ENCODE results near the gene SLC25A43. TPM values are rescaled to one million over a fixed set of nuclear protein-coding genes. Genes with fewer than 3 reads are reported as not detected.
A peak's percentile ranks its signal among the peaks of the same experiment; 100 is the strongest.

The SLC25A43 gene
- total and polyA plus RNA-seq, 4 donors: 3.6 to 18.7 (median 13.6) TPM

- H3K36me3 ChIP-seq (ENCODE audit: control insufficient read depth in 4 of 4, insufficient read depth in 4 of 4, low read length in 4 of 4): no peaks in the 10 kb centered on the region
- no peaks in the 10 kb centered on the region for H3K9me3 ChIP-seq (ENCODE audit: control insufficient read depth in 4 of 4, insufficient read depth in 3 of 4, low read length in 3 of 4)
- DNase-seq (peak; percentile 25 to 63 (median 53)), ATAC-seq (ENCODE audit: insufficient read depth, low FRiP score) (peak; percentile 56)
- H3K9ac ChIP-seq (ENCODE audit: insufficient read depth in 1 of 2, low read length in 2 of 2): no peak overlapping the region
- peaks cover 0 to 5% (median 0%) of the 10 kb centered on the region in 5 donors for H3K4me1 ChIP-seq (ENCODE audit: control insufficient read depth in 5 of 5, insufficient read depth in 5 of 5, low read length in 5 of 5)
- H3K4me3 ChIP-seq: no peak overlapping the region
- TF ChIP-seq CTCF (IDR thresholded peaks at IDR 0.05; ENCODE audit: control extremely low read depth, extremely low read depth): no peak
- 52 to 54% methylated on average over 11 of the region's 11 CpGs for WGBS, 2 donors
- peak overlapping the region in 1 of 2 donors; percentile 68 for H3K27ac ChIP-seq (ENCODE audit: low read depth in 1 of 2, low read length in 1 of 2)
- no peaks in the 10 kb centered on the region for H3K27me3 ChIP-seq (ENCODE audit: control insufficient read depth in 3 of 3, insufficient read depth in 3 of 3, low read length in 2 of 3)
Measured at GRCh38 chrX:119502727-119503483, 103.8 kb downstream of the SLC25A43 start.

GRCh38 chrX:119503484-119503861 is 104.3 kb downstream of the SLC25A43 start:
- ATAC-seq (ENCODE audit: insufficient read depth, low FRiP score) (peak; percentile 67), DNase-seq (peak in 2 of 3 donors; percentile 20 to 45)
- no peaks in the 10 kb centered on the region for H3K9me3 ChIP-seq (ENCODE audit: control insufficient read depth in 4 of 4, insufficient read depth in 3 of 4, low read length in 3 of 4)
- H3K27ac ChIP-seq (ENCODE audit: low read depth in 1 of 2, low read length in 1 of 2): peak overlapping the region in 1 of 2 donors; percentile 68
- H3K9ac ChIP-seq (ENCODE audit: insufficient read depth in 1 of 2, low read length in 2 of 2): no peak overlapping the region
- 59 to 90% methylated on average over 1 to 2 of the region's 2 CpGs for WGBS, 2 donors
- H3K4me3 ChIP-seq: no peak overlapping the region
- H3K27me3 ChIP-seq (ENCODE audit: control insufficient read depth in 3 of 3, insufficient read depth in 3 of 3, low read length in 2 of 3): no peaks in the 10 kb centered on the region
- no peaks in the 10 kb centered on the region for H3K36me3 ChIP-seq (ENCODE audit: control insufficient read depth in 4 of 4, insufficient read depth in 4 of 4, low read length in 4 of 4)
- TF ChIP-seq CTCF (IDR thresholded peaks at IDR 0.05; ENCODE audit: control extremely low read depth, extremely low read depth): no peak
- peaks cover 0 to 5% (median 0%) of the 10 kb centered on the region in 5 donors for H3K4me1 ChIP-seq (ENCODE audit: control insufficient read depth in 5 of 5, insufficient read depth in 5 of 5, low read length in 5 of 5)

Small RNAs within 50 kb of the gene (small RNA-seq; reads per million reads assigned to genes)
- 0.31 reads per million, percentile 36 among the genes with 10 or more reads in this experiment for gene RNU1-67P (ENCODE audit: low replicate concordance)
- 0.19 reads per million, percentile 7 among the genes with 10 or more reads in this experiment for gene RNY3P16 (ENCODE audit: low replicate concordance)

Other genes with a start within 250 kb of the SLC25A43 start
- 100 to 1,000 TPM in 1 of 2 donors, 10 to 100 TPM in 1; 84.7 to 142 TPM for gene PGRMC1, start 163.1 kb upstream of the SLC25A43 start, total RNA-seq
- gene PGRMC1, start 163.1 kb upstream of the SLC25A43 start, polyA plus RNA-seq: 10 to 100 TPM; 59.1 to 73.3 TPM
- 100 to 1,000 TPM; 181 to 430 TPM for gene SLC25A5, start 69.1 kb downstream of the SLC25A43 start, total RNA-seq
- 100 to 1,000 TPM; 169 to 417 TPM for gene SLC25A5, start 69.1 kb downstream of the SLC25A43 start, polyA plus RNA-seq
- gene STEEP1, start 166.1 kb downstream of the SLC25A43 start, total RNA-seq: 10 to 100 TPM; 19.0 to 40.8 TPM
- gene STEEP1, start 166.1 kb downstream of the SLC25A43 start, polyA plus RNA-seq: 10 to 100 TPM in 1 of 2 donors, 1 to 10 TPM in 1; 8.3 to 17.4 TPM
- 10 to 100 TPM; 48.1 to 50.4 TPM for gene UBE2A, start 175.2 kb downstream of the SLC25A43 start, total RNA-seq
- gene UBE2A, start 175.2 kb downstream of the SLC25A43 start, polyA plus RNA-seq: 10 to 100 TPM; 44.9 to 47.4 TPM
- 1 to 10 TPM; 7.2 to 9.6 TPM for gene NKRF, start 207.1 kb downstream of the SLC25A43 start, total RNA-seq
- gene NKRF, start 207.1 kb downstream of the SLC25A43 start, polyA plus RNA-seq: 1 to 10 TPM; 4.1 to 5.7 TPM

All from lung (tissue), 13 donors.